B cell (primary cell): ENCODE results near the gene CXCL6. TPM values are rescaled to one million over a fixed set of nuclear protein-coding genes. Genes with fewer than 3 reads are reported as not detected.

Experiments used
- ATAC-seq: fragments of 200-7000 bp; cut with Tn5 transposase; one replicate; pipeline ENCODE4 v1.10.0; 2021; ENCODE audit warnings: low read depth, mild to moderate bottlenecking, moderate number of reproducible peaks, moderate library complexity
- CTCF ChIA-PET: fragments of 350-600 bp; sonication (Branson Sonifier 250); formaldehyde crosslinking; loops from one replicate; lab custom pipeline; 2021; ENCODE audit warnings: antibody characterized with exemption, inconsistent platforms; lab: Charles Lee
- POLR2A ChIA-PET: fragments of 350-600 bp; sonication (Branson Sonifier 250); formaldehyde crosslinking; loops from one replicate; lab custom pipeline; 2021; ENCODE audit warnings: antibody characterized with exemption; lab: Charles Lee
- DNase-seq: peaks from one replicate; pipeline ENCODE4 v3.0.0; 2013
- H2AFZ ChIP-seq: 2 replicates; pipeline ENCODE4 v1.6.1; 2012; ENCODE audit warnings: mild to moderate bottlenecking, low read depth, low read length; ENCODE audit not compliant: insufficient read depth, poor library complexity, severe bottlenecking
- H3K27ac ChIP-seq, 2 donors: 1 replicate in 1 of 2; 2 replicates in 1 of 2; pipeline ENCODE4 v1.5.1; 2012 to 2013; ENCODE audit warnings: low read length in 2 of 2, mild to moderate bottlenecking in 2 of 2, moderate library complexity in 1 of 2
- H3K27me3 ChIP-seq, 4 experiments: fragments of 200-600 bp in 1 of 4; sonication (generic) in 1 of 4; replicated peaks in 1 of 4; 1 replicate in 2 of 4; 2 replicates in 2 of 4; pipeline versions ENCODE4 v1.6.1 to v1.7.0; 2013 to 2016; ENCODE audit warnings: low read length in 3 of 4, mild to moderate bottlenecking in 2 of 4, mixed read lengths in 1 of 4, moderate library complexity in 1 of 4; ENCODE audit not compliant: insufficient read depth in 4 of 4, control insufficient read depth in 3 of 4; ENCODE audit errors: control extremely low read depth in 1 of 4
- H3K36me3 ChIP-seq, 2 experiments: replicated peaks in 1 of 2; 1 replicate in 1 of 2; 2 replicates in 1 of 2; pipeline versions ENCODE4 v1.6.1 to v1.7.1; 2013; ENCODE audit warnings: low read length in 1 of 2; ENCODE audit not compliant: insufficient read depth in 2 of 2, control insufficient read depth in 1 of 2; ENCODE audit errors: control extremely low read depth in 1 of 2, extremely low read depth in 1 of 2
- H3K4me1 ChIP-seq, 2 donors: fragments of 200-600 bp in 1 of 2; sonication (generic) in 1 of 2; 1 replicate in 1 of 2; 2 replicates in 1 of 2; pipeline versions ENCODE4 v1.5.1 to v1.6.1; 2013 to 2017; ENCODE audit warnings: low read length in 2 of 2; ENCODE audit not compliant: control insufficient read depth in 2 of 2, insufficient read depth in 2 of 2
- H3K4me2 ChIP-seq: replicated peaks from 2 replicates; pipeline ENCODE3; 2012; ENCODE audit warnings: mild to moderate bottlenecking, low read depth, low read length; ENCODE audit not compliant: poor library complexity, severe bottlenecking
- H3K4me3 ChIP-seq, 5 experiments: fragments of 200-600 bp in 1 of 5; sonication (generic) in 1 of 5; 1 replicate in 3 of 5; 2 replicates in 2 of 5; pipeline versions ENCODE4 v1.5.1 to v1.7.0; 2011 to 2016; ENCODE audit warnings: low read length in 4 of 5, mild to moderate bottlenecking in 4 of 5, low read depth in 2 of 5, control low read depth in 1 of 5, moderate library complexity in 1 of 5; ENCODE audit not compliant: insufficient read depth in 1 of 5; ENCODE audit errors: control extremely low read depth in 1 of 5, extremely low read depth in 1 of 5
- H3K79me2 ChIP-seq: fragments of 200-600 bp; sonication (generic); one replicate; pipeline ENCODE4 v1.6.0; 2016; ENCODE audit warnings: low read length; ENCODE audit not compliant: control insufficient read depth, insufficient read depth
- H3K9ac ChIP-seq: fragments of 200-600 bp; sonication (generic); 2 replicates; pipeline ENCODE4 v1.6.1; 2017; ENCODE audit warnings: mild to moderate bottlenecking, low read length, moderate library complexity
- H3K9me3 ChIP-seq, 3 donors: one replicate each; pipeline versions ENCODE4 v1.6.1 to v1.7.1; 2013; ENCODE audit warnings: low read length in 2 of 3; ENCODE audit not compliant: control insufficient read depth in 2 of 3, insufficient read depth in 1 of 3; ENCODE audit errors: control extremely low read depth in 1 of 3
- H4K20me1 ChIP-seq: 2 replicates; pipeline ENCODE4 v1.6.0; 2012; ENCODE audit warnings: mild to moderate bottlenecking, low read length; ENCODE audit not compliant: insufficient read depth, control insufficient read depth, poor library complexity, severe bottlenecking
- H3K27ac Mint-ChIP-seq: one replicate; pipeline ENCODE4 v1.8.0; 2021; ENCODE audit warnings: mixed read lengths
- H3K27me3 Mint-ChIP-seq: one replicate; pipeline ENCODE4 v1.8.0; 2021; ENCODE audit warnings: mixed read lengths
- H3K4me1 Mint-ChIP-seq: one replicate; pipeline ENCODE4 v1.8.0; 2021; ENCODE audit warnings: mixed read lengths
- H3K4me3 Mint-ChIP-seq: one replicate; pipeline ENCODE4 v1.8.0; 2021; ENCODE audit warnings: mixed read lengths
- H3K9me3 Mint-ChIP-seq: one replicate; pipeline ENCODE4 v1.8.0; 2022; ENCODE audit warnings: mixed read lengths; ENCODE audit not compliant: insufficient read depth
- EZH2 ChIP-seq: IDR thresholded peaks from 2 replicates; pipeline ENCODE4 v1.6.1; 2012; ENCODE audit warnings: borderline replicate concordance, low read depth, mild to moderate bottlenecking, moderate library complexity, low read length; ENCODE audit not compliant: insufficient read depth, poor library complexity, severe bottlenecking
- WGBS: methylation state at CpG from one replicate; pipeline ENCODE4 v1.1.5; 2013; ENCODE audit warnings: missing lambda C conversion rate; ENCODE audit not compliant: insufficient coverage; 5-methylcytosine and 5-hydroxymethylcytosine counted together
- intact Hi-C: fragments of 100-400 bp; cut with micrococcal nuclease; formaldehyde crosslinking; loops from one replicate; pipeline ENCODE4 v1.10.0; 2022
- polyA plus RNA-seq: library from polyadenylated mRNA; depleted of rRNA; stranded (reverse); fragments of >200 nt; gene quantifications from 2 replicates; pipeline ENCODE4 v1.2.3, GENCODE V29; 2012
- total RNA-seq, 2 donors: library from RNA; stranded (reverse); fragments of 120-200 nt in 1 of 2; gene quantifications; 1 replicate in 1 of 2; 2 replicates in 1 of 2; pipeline versions ENCODE4 v1.2.3 to v1.2.4, GENCODE V29; 2013 to 2022
- TF ChIP-seq, protein P1 (sequence below): fragments of 200-600 bp; IDR thresholded peaks from one replicate; pipeline ENCODE4 v1.8.0; 2022; ENCODE audit warnings: antibody characterized with exemption, mild to moderate bottlenecking

Gene CXCL6
- total and polyA plus RNA-seq, 2 donors (not counting 1 experiment from before 2014, with no cell fraction given) = not detected

DNA sequence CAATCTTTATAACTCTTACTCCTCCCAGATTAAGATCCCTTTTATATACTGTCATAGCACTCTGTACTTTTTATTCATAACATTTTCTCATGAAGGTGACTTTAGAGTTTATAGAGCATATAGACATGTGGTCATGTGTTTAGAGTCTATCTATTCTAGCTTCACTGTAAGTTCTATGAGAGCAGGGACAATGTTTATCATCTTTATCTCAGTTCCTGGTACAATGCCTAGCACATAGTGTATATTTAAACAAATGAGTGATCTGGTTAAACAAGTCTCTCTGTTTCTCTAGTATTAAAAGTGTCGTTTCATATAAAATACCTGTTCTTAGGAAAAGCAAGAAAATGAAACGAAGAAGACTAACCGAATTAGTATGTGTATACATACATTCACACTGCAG lies 3.2 kb downstream of the CXCL6 start:
- ATAC-seq = no peak
- no peak overlapping the region for H3K27ac Mint-ChIP-seq
- no peak overlapping the region for H3K4me3 ChIP-seq
- intact Hi-C loops = no loop called here
- no peaks in the 10 kb centered on the region for H3K9me3 Mint-ChIP-seq
- no peak overlapping the region for H3K4me2 ChIP-seq
- H3K27me3 ChIP-seq = peaks cover 0 to 6% (median 4%) of the 10 kb centered on the region in 4 experiments
- no peak overlapping the region for H3K9ac ChIP-seq
- no peaks in the 10 kb centered on the region for H4K20me1 ChIP-seq
- no peak overlapping the region for H3K4me3 Mint-ChIP-seq
- TF ChIP-seq EZH2 = no peak
- TF ChIP-seq, protein P1, sequence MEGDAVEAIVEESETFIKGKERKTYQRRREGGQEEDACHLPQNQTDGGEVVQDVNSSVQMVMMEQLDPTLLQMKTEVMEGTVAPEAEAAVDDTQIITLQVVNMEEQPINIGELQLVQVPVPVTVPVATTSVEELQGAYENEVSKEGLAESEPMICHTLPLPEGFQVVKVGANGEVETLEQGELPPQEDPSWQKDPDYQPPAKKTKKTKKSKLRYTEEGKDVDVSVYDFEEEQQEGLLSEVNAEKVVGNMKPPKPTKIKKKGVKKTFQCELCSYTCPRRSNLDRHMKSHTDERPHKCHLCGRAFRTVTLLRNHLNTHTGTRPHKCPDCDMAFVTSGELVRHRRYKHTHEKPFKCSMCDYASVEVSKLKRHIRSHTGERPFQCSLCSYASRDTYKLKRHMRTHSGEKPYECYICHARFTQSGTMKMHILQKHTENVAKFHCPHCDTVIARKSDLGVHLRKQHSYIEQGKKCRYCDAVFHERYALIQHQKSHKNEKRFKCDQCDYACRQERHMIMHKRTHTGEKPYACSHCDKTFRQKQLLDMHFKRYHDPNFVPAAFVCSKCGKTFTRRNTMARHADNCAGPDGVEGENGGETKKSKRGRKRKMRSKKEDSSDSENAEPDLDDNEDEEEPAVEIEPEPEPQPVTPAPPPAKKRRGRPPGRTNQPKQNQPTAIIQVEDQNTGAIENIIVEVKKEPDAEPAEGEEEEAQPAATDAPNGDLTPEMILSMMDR = no peak
- H3K4me1 ChIP-seq = no peaks in the 10 kb centered on the region
- H3K9me3 ChIP-seq = peaks cover 0 to 8% (median 0%) of the 10 kb centered on the region in 3 donors
- H3K27me3 Mint-ChIP-seq = peaks cover 23% of the 10 kb centered on the region
- no peaks in the 10 kb centered on the region for H3K4me1 Mint-ChIP-seq
- no CpG with 5 or more reads among the region's 3 CpGs for WGBS
- no peak overlapping the region for H2AFZ ChIP-seq
- ChIA-PET CTCF (no interaction called here), POLR2A (no interaction called here)
- no peak overlapping the region for H3K27ac ChIP-seq
- no peak for DNase-seq
- no peaks in the 10 kb centered on the region for H3K79me2 ChIP-seq
- H3K36me3 ChIP-seq = no peaks in the 10 kb centered on the region

DNA sequence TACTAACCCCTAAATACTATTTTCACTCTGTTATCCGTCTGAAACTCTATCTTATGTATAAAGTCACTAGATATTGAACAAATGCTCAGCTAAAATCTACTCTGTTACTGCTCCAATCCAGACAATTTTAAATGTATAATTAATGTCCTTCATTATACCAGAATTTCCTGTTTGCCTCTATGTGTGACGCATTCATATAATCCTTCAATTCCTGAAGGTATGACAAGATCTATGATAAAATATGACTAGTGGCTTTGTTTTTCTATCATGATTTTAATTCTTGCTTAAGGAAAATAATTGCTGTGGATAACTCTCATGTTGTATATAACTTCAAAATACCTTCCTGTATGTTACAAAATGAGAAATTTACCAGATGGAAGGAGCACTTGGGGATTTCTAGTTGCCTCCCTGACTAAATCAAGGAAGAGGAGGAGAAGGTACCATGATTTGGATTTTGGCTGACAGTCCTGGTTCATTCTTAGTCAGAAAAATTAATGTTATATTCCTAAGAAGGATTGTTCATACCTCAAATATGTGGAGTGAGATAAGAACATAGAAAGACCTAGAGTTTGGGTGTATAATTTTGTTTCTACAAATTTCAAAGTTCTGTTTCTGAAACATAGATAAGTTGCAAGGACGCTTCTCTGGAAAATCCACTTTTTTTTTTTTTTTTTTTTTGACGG lies 4.9 kb downstream of the CXCL6 start:
- intact Hi-C loops = no loop called here
- CTCF ChIA-PET = no interaction called here
- peaks cover 23% of the 10 kb centered on the region for H3K27me3 Mint-ChIP-seq
- ATAC-seq = no peak
- H3K4me1 Mint-ChIP-seq = no peaks in the 10 kb centered on the region
- Histone ChIP-seq H2AFZ (no peak overlapping the region), H3K4me3 (no peak overlapping the region), H4K20me1 (no peaks in the 10 kb centered on the region), H3K4me1 (no peaks in the 10 kb centered on the region), H3K9ac (no peak overlapping the region), H3K27ac (no peak overlapping the region), H3K27me3 (peaks cover 0 to 6% (median 4%) of the 10 kb centered on the region in 4 experiments), H3K79me2 (no peaks in the 10 kb centered on the region), H3K9me3 (peaks cover 0 to 6% (median 0%) of the 10 kb centered on the region in 3 donors), H3K4me2 (no peak overlapping the region), H3K36me3 (no peaks in the 10 kb centered on the region)
- no peaks in the 10 kb centered on the region for H3K9me3 Mint-ChIP-seq
- WGBS = 83% methylated on average over 1 of the region's 4 CpGs
- POLR2A ChIA-PET = no interaction called here
- H3K27ac Mint-ChIP-seq = no peak overlapping the region
- H3K4me3 Mint-ChIP-seq = no peak overlapping the region
- no peak for DNase-seq
- TF ChIP-seq, protein P1 = no peak
- no peak for TF ChIP-seq EZH2
